22Rv1 (cell line): ENCODE measurements around the gene SNRPA.

Experiments used
- H3K27ac ChIP-seq: fragments of 450-650 bp; 2 replicates; pipeline ENCODE4 v1.5.1; 2017
- CTCF ChIP-seq: fragments of 450-650 bp; IDR thresholded peaks from 2 replicates; pipeline ENCODE4 v1.5.1; 2017; ENCODE audit warnings: mild to moderate bottlenecking
- ZFX ChIP-seq: fragments of 450-650 bp; IDR thresholded peaks from 2 replicates; pipeline ENCODE4 v1.6.1; 2017; ENCODE audit warnings: antibody characterized with exemption, borderline replicate concordance

SNRPA gene

DNA sequence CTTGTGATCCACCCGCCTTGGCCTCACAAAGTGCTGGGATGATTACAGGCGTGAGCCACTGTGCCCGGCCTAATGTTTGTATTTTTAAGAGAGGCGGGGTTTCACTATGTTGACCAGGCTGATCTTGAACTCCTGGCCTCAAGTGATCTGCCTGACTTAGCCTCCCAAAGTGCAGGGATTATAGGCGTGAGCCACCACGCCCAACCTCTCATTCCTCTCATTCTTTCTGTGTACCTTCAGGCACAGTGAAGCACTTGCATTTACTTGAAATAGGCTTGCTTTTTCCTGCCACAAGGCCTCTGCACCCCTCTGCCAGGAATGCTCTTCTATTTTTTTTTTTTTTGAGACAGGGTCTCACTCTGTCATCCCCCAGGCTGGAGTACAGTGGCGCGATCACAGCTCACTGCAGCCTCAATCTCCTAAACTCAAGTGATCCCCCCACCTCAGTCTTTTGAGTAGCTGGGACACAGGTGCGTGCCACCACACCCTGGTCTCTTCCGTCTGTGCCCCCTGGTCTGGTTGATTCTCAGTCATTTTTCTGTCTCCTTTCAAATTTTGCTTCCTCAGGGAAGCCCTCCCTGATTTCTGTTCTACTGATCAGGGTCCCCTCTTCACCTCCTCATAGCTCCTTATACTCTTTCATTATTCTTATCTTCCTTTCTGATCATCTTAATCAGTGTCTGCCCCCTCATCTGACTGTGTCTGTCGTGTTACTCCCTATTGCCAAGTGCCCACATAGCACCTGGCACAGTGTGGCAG lies 15.8 kb upstream of the SNRPA start:
- H3K27ac ChIP-seq, result no peak overlapping the region

DNA sequence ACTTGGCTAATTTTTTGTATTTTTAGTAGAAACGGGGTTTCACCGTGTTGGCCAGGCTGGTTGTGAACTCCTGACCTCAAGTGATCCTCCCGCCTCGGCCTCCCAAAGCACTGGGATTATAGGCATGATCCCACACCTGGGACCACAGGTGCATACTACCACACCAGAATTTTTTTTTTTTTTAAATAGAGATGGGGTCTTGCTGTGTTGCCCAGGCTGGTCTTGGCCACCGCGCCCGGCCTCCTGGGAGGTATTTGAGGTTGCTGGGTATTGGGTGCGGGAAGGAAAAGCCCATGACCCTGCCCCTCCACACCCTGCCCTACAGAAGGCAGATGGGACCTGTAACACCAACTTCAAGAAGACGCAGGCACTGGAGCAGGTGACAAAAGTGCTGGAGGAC lies 14.3 kb upstream of the SNRPA start:
- H3K27ac ChIP-seq, result no peak overlapping the region
- TF ChIP-seq ZFX, result no peak

More for the DNA sequence above, 15.8 kb upstream of the SNRPA start:
- TF ChIP-seq ZFX (no peak), CTCF (no peak)

GRCh38 chr19:40737102-40737644 lies 13.8 kb upstream of the SNRPA start:
- no peak overlapping the region for H3K27ac ChIP-seq
- no peak for TF ChIP-seq CTCF

- no peak overlapping the region for H3K27ac ChIP-seq
- no peak for TF ChIP-seq CTCF
- no peak for TF ChIP-seq ZFX
Measured at GRCh38 chr19:40739030-40739839, 11.8 kb upstream of the SNRPA start.

GRCh38 chr19:40739871-40740703 lies 10.9 kb upstream of the SNRPA start:
- TF ChIP-seq CTCF, result no peak
- TF ChIP-seq ZFX, result no peak
- peak overlapping the region; percentile 51 for H3K27ac ChIP-seq

GRCh38 chr19:40740747-40741146 lies 10.3 kb upstream of the SNRPA start:
- TF ChIP-seq CTCF (no peak), ZFX (no peak)
- peak overlapping the region; percentile 51 for H3K27ac ChIP-seq
